Measurements from ENCODE around the gene GARIN5B. TPM values are rescaled to one million over a fixed set of nuclear protein-coding genes. Genes with fewer than 3 reads are reported as not detected.
"Not testable (repeated sequence)": the region's sequence is repeated elsewhere in the genome, so short reads cannot be mapped to it uniquely, and the experiment has no call there.

The GARIN5B gene
- not detected for total RNA-seq
- not detected for polyA plus RNA-seq

GRCh38 chr19:55362990-55363716 lies at the start of gene GARIN5B:
Gene GARIN5B, minus strand, starts transcription at chr19:55363260. Its CDS starts 194 bp downstream, at chr19:55363066.
- WGBS: 74% methylated on average over 27 of the region's 27 CpGs
- Histone ChIP-seq H3K4me1 (ENCODE audit: insufficient read depth) (no peaks in the 10 kb centered on the region), H3K4me3 (ENCODE audit: low read depth, low read length) (no peak within 1 kb of the TSS), H3K27ac (ENCODE audit: low read depth) (no peak within 1 kb of the TSS), H3K36me3 (ENCODE audit: insufficient read depth) (no peaks in the 10 kb centered on the region)
- DNase-seq (ENCODE audit: extremely low spot score): no peak

- Histone ChIP-seq H3K36me3 (ENCODE audit: insufficient read depth) (no peaks in the 10 kb centered on the region), H3K4me3 (ENCODE audit: low read depth, low read length) (no peak overlapping the region), H3K27ac (ENCODE audit: low read depth) (no peak overlapping the region), H3K4me1 (ENCODE audit: insufficient read depth) (no peaks in the 10 kb centered on the region)
- 94% methylated on average over 2 of the region's 2 CpGs for WGBS
- DNase-seq (ENCODE audit: extremely low spot score): no peak
These were observed 47.1 kb upstream of the GARIN5B start for GRCh38 chr19:55410168-55410567.

- WGBS: 91% methylated on average over 8 of the region's 8 CpGs
- H3K36me3 ChIP-seq (ENCODE audit: insufficient read depth); H3K27ac ChIP-seq (ENCODE audit: low read depth); H3K4me3 ChIP-seq (ENCODE audit: low read depth, low read length); DNase-seq (ENCODE audit: extremely low spot score); H3K4me1 ChIP-seq (ENCODE audit: insufficient read depth): not testable (repeated sequence)
These were observed 46.1 kb upstream of the GARIN5B start for GRCh38 chr19:55409179-55409578.

- no peaks in the 10 kb centered on the region for H3K4me1 ChIP-seq (ENCODE audit: insufficient read depth)
- no peaks in the 10 kb centered on the region for H3K36me3 ChIP-seq (ENCODE audit: insufficient read depth)
- WGBS: 63% methylated on average over 9 of the region's 9 CpGs
- peak overlapping the region; percentile 43 for H3K27ac ChIP-seq (ENCODE audit: low read depth)
- no peak for DNase-seq (ENCODE audit: extremely low spot score)
- no peak overlapping the region for H3K4me3 ChIP-seq (ENCODE audit: low read depth, low read length)
These were observed 45.4 kb upstream of the GARIN5B start for GRCh38 chr19:55408533-55408872.

GRCh38 chr19:55407800-55408532 lies 44.9 kb upstream of the GARIN5B start:
- Histone ChIP-seq H3K36me3 (ENCODE audit: insufficient read depth) (no peaks in the 10 kb centered on the region), H3K27ac (ENCODE audit: low read depth) (peak overlapping the region; percentile 99), H3K4me3 (ENCODE audit: low read depth, low read length) (peak overlapping the region; percentile 90), H3K4me1 (ENCODE audit: insufficient read depth) (no peaks in the 10 kb centered on the region)
- DNase-seq (ENCODE audit: extremely low spot score): peak; percentile 98
- under 1% methylated on average over 72 of the region's 72 CpGs for WGBS

GRCh38 chr19:55407550-55407799 lies 44.4 kb upstream of the GARIN5B start, which contains the start of gene UBE2S:
Gene UBE2S, minus strand, starts transcription at chr19:55407788. Its CDS starts 199 bp downstream, at chr19:55407589.
- not testable (repeated sequence) for DNase-seq (ENCODE audit: extremely low spot score); H3K36me3 ChIP-seq (ENCODE audit: insufficient read depth); H3K4me1 ChIP-seq (ENCODE audit: insufficient read depth)
- Histone ChIP-seq H3K27ac (ENCODE audit: low read depth) (peak within 1 kb of the TSS; percentile 99), H3K4me3 (ENCODE audit: low read depth, low read length) (peak within 1 kb of the TSS; percentile 90)
- WGBS: under 1% methylated on average over 36 of the region's 36 CpGs

GRCh38 chr19:55406826-55407549 lies 43.9 kb upstream of the GARIN5B start:
- WGBS: 9% methylated on average over 35 of the region's 35 CpGs
- no peaks in the 10 kb centered on the region for H3K4me1 ChIP-seq (ENCODE audit: insufficient read depth)
- peak overlapping the region; percentile 99 for H3K27ac ChIP-seq (ENCODE audit: low read depth)
- no peaks in the 10 kb centered on the region for H3K36me3 ChIP-seq (ENCODE audit: insufficient read depth)
- H3K4me3 ChIP-seq (ENCODE audit: low read depth, low read length): peak overlapping the region; percentile 90
- DNase-seq (ENCODE audit: extremely low spot score): no peak

- 77% methylated on average over 14 of the region's 14 CpGs for WGBS
- no peak overlapping the region for H3K27ac ChIP-seq (ENCODE audit: low read depth)
- H3K36me3 ChIP-seq (ENCODE audit: insufficient read depth): no peaks in the 10 kb centered on the region
- DNase-seq (ENCODE audit: extremely low spot score): no peak
- H3K4me3 ChIP-seq (ENCODE audit: low read depth, low read length): peak overlapping the region; percentile 90
- no peaks in the 10 kb centered on the region for H3K4me1 ChIP-seq (ENCODE audit: insufficient read depth)
These were observed 43.2 kb upstream of the GARIN5B start for GRCh38 chr19:55406091-55406825.

GRCh38 chr19:55405638-55406037 lies 42.6 kb upstream of the GARIN5B start:
- no peak for DNase-seq (ENCODE audit: extremely low spot score)
- H3K36me3 ChIP-seq (ENCODE audit: insufficient read depth): no peaks in the 10 kb centered on the region
- WGBS: 80% methylated on average over 5 of the region's 5 CpGs

GRCh38 chr19:55402509-55402908 lies 39.4 kb upstream of the GARIN5B start:
- 84% methylated on average over 2 of the region's 2 CpGs for WGBS
- no peak overlapping the region for H3K27ac ChIP-seq (ENCODE audit: low read depth)
- no peaks in the 10 kb centered on the region for H3K4me1 ChIP-seq (ENCODE audit: insufficient read depth)
- no peaks in the 10 kb centered on the region for H3K36me3 ChIP-seq (ENCODE audit: insufficient read depth)
- H3K4me3 ChIP-seq (ENCODE audit: low read depth, low read length): no peak overlapping the region
- DNase-seq (ENCODE audit: extremely low spot score): no peak

More at GRCh38 chr19:55405638-55406037, 42.6 kb upstream of the GARIN5B start:
- Histone ChIP-seq H3K4me3 (ENCODE audit: low read depth, low read length) (no peak overlapping the region), H3K27ac (ENCODE audit: low read depth) (no peak overlapping the region), H3K4me1 (ENCODE audit: insufficient read depth) (no peaks in the 10 kb centered on the region)

GRCh38 chr19:55401390-55401789 lies 38.3 kb upstream of the GARIN5B start:
- not testable (repeated sequence) for H3K4me3 ChIP-seq (ENCODE audit: low read depth, low read length); H3K36me3 ChIP-seq (ENCODE audit: insufficient read depth); H3K27ac ChIP-seq (ENCODE audit: low read depth); H3K4me1 ChIP-seq (ENCODE audit: insufficient read depth); DNase-seq (ENCODE audit: extremely low spot score)
- 89% methylated on average over 22 of the region's 28 CpGs for WGBS

GRCh38 chr19:55400281-55401087 lies 37.4 kb upstream of the GARIN5B start:
- Histone ChIP-seq H3K4me1 (ENCODE audit: insufficient read depth) (no peaks in the 10 kb centered on the region), H3K36me3 (ENCODE audit: insufficient read depth) (no peaks in the 10 kb centered on the region), H3K27ac (ENCODE audit: low read depth) (peak overlapping the region; percentile 7), H3K4me3 (ENCODE audit: low read depth, low read length) (no peak overlapping the region)
- 81% methylated on average over 14 of the region's 14 CpGs for WGBS
- no peak for DNase-seq (ENCODE audit: extremely low spot score)

Data from urinary bladder (tissue), 4 donors.